CD4-positive, alpha-beta T cell treated with Interleukin-6 for 4 hours (primary cell): ENCODE data around the gene TTR.

Experiments
- DNase-seq: peaks from one replicate; pipeline ENCODE4 v3.0.0-alpha.2; 2020; ENCODE audit warnings: mixed read lengths

TTR gene

GRCh38 chr18:31591628-31592027 is at the start of gene TTR:
Gene TTR (plus strand): TSS chr18:31591877. CDS start chr18:31591903, 26 bp downstream.
- no peak for DNase-seq

DNA sequence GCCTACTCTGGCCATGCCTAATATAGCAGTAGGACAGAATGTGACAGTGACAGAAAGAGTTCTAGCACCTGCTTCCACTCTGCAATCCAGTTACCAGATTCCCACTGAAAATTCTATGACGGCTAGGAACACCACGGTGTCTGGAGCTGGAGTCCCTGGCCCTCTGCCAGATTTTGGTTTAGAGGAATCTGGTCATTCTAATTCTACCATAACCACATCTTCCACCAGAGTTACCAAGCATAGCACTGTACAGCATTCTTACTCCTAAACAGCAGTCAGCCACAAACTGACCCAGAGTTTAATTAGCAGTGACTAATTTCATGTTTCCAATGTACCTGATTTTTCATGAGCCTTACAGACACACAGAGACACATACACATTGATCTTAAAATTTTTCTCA is 45.2 kb upstream of the TTR start:
- no peak for DNase-seq

GRCh38 chr18:31548853-31549252 is 42.8 kb upstream of the TTR start:
- DNase-seq = no peak

- no peak for DNase-seq
Observed at GRCh38 chr18:31549416-31549815, 42.3 kb upstream of the TTR start.

DNA sequence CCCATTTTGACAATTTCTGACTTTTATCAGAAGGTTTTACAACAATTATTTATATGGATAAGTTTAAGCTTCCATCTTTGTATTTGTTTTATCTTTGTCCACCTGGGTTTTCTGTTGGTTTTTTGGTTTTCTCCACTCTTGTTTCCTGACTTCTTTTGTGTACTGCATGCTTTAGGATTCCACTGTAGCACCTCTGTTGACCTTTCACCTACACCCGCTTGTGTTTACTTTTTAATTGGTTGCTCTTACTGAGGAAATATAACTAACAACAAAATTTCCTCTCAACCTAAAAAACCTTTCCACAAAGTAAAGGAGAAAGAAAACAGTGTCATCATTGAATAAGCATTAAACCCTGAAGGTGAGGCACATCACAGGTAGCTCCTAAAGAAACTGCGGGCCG is 39.8 kb upstream of the TTR start:
- no peak for DNase-seq

GRCh38 chr18:31553800-31554199 is 37.9 kb upstream of the TTR start:
- DNase-seq = no peak

DNA sequence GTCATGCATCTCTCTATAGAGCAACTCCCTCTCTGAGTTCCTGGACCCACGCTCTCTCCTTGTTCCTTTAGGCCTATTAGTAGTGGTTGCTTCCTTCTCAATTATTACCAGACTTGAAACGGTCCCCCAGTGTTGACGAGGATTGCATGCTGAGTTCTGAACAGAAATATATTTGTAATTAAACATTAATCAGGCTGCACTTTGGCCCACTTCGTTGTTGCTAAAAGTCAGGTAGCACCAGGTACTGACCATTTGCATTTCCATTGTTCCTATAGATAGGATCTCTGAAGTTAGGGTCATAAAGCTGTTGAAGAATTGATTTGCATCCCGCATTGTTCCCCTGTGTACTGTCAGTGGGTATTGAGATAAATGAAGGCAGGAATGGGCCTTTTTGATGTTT is 36.9 kb upstream of the TTR start:
- DNase-seq = no peak

GRCh38 chr18:31555971-31556747 is 35.5 kb upstream of the TTR start:
- DNase-seq = peak; percentile 23

DNA sequence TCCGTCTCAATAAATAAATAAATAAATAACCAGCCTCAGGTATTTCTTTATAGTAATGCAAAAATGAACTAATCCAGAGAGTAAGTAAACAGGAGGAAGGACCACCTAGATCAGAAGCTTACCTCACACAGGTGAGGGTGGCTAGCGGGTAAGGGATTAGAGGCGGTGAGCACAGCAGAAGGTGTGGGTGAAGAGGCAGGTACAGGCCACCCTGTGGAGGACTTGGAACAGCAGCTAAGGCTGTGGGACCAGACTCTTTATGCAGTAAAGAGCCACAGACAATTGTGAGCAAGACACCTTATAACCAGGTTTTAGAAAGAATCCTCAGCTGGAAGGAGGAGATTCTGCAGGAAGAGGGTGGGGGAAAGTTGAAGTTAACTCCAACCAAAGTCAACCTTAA is 34.2 kb upstream of the TTR start:
- no peak for DNase-seq

GRCh38 chr18:31558567-31558966 is 33.1 kb upstream of the TTR start:
- no peak for DNase-seq

DNA sequence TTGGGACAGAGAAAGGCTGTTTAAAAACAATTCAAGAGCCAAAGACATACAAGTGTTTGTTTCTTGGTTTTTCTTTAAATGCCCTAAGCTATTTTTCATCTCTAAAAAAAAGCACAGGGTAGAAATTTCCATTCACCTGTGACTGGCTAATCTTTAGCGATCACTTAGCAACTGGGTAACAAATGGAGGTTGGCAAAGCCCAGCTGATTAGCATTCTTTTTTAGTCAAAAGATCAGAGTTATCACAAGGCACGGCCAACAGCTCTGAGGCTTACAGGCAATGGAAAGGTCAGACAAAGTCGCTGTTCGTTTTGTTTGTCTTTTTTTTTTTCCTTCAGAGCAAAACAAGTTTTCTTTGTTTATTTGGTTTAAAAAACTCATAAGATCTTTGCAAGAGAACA is 29.0 kb upstream of the TTR start:
- DNase-seq = no peak

GRCh38 chr18:31563778-31564177 is 27.9 kb upstream of the TTR start:
- no peak for DNase-seq

- DNase-seq = no peak
Observed at GRCh38 chr18:31565345-31565744, 26.3 kb upstream of the TTR start.

GRCh38 chr18:31565782-31566512 is 25.7 kb upstream of the TTR start:
- DNase-seq = no peak

GRCh38 chr18:31566576-31567306 is 24.9 kb upstream of the TTR start:
- DNase-seq = no peak

- DNase-seq = no peak
Observed at GRCh38 chr18:31572368-31572767, 19.3 kb upstream of the TTR start.

DNA sequence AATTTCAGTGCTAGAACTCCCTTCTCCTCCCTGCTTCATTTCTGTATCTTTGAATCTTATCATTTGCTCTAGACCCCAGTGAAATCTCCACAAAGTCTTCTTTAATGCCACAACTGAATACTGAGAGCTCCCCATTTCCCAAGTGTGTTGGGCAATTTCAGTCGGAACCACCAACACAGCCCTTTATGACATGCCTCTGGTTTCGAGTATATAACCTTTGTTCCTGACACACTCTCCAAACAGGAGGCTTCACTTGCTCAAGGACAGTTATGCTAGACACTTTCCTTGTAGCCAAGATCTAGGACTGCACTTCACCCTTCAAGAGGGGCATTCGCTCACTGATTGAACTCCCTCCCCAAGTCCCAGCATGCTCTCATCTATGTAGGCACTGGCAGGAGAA is 18.6 kb upstream of the TTR start:
- no peak for DNase-seq

GRCh38 chr18:31574359-31574758 is 17.3 kb upstream of the TTR start:
- DNase-seq = no peak

DNA sequence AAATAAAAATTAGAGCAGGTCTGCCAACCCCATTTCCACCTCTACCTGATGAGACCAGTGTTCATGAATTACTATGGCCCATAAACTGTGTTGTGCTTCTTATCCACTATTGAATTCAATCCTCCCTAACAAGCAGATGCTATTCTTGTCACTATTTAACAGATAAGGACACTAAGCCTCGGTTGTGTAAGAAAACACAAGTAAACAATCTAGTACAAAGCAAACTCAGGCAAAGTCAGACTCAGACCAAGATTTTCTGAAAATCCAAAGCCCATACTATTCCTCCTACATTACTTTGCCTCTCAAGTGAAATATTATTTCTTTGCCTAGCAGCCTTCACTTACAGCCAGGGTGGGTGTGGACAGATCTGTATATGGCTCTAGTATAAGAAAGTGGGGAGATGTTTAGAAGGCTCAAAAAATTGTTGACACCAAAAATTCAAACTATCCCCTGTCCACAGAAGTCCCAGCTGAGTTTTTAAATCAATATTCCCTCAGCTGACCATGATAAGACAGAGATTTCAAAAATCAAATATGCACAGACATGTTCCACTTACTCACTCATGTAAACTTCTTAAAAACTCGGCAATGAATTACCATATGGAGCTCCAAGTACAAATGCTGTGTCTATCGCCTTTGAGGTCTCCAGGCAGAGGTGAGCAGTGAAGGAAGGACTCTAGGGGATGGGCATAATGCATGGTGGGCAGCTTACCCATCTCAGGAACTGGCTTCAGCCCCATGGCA is 16.0 kb upstream of the TTR start:
- DNase-seq = no peak

- DNase-seq = no peak
Observed at GRCh38 chr18:31576670-31577069, 15.0 kb upstream of the TTR start.

GRCh38 chr18:31577195-31577594 is 14.5 kb upstream of the TTR start:
- no peak for DNase-seq

DNA sequence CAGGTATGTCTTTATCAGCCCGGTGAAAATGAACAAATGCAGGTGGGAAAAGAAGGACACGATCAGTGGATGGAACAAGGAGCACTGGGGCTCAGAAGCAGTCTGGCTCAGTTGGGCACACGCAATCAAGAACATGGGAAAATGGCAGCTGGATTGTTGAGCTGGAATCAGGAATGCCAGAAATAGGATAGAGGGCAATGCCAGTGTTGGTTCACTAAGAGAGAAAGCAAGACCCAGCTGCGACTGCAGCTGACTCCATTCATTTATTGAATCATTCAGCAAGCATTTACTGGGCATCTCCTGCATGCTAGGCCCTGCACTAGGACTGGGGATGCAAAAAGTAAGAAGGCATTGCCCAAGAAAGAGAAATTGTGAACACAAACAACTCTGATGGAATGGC is 13.6 kb upstream of the TTR start:
- DNase-seq = no peak

DNA sequence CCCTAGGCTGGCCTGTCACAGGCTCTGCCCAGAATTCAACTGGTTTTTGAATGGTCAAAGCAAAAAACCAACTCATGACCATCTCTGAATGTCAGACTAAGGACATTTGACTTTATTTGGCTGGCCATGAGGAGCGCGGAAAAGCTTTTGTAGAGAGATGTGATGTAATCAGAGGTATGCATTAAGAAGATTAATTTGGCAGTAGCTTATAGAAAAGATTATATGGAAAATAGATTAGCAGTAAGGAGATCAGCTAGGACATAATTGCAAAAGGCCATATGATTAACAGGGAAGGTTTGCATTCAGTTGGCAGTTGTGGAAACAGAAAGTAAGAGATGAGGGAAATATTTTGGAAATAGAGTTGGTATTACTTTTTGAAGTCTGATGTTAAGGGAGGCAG is 12.3 kb upstream of the TTR start:
- DNase-seq = no peak
